Measurements from ENCODE around the gene DYRK1A.
"Not testable (repeated sequence)": the region's sequence is repeated elsewhere in the genome, so short reads cannot be mapped to it uniquely, and the experiment has no call there.

- TF ChIP-seq POLR2A, CTCF (IDR thresholded peaks at IDR 0.05): not testable (repeated sequence)
Observed at GRCh38 chr21:37549730-37550129, 183.2 kb downstream of the DYRK1A start.

Data from uterus (tissue), 2 donors.